HepG2 (cell line): ENCODE data around the gene SND1. TPM values are rescaled to one million over a fixed set of nuclear protein-coding genes. Genes with fewer than 3 reads are reported as not detected.

ENCODE experiments used
- ATAC-seq: fragments of 200-7000 bp; cut with Tn5 transposase; 3 replicates; pipeline ENCODE4 v1.9.1; 2020; ENCODE audit warnings: mild to moderate bottlenecking, moderate library complexity
- BruUV-seq: library from RNA; stranded (reverse); fragments of 400-500 nt; replicated peaks from 2 replicates; lab custom pipeline; 2021; lab: Mats Ljungman, UMichigan
- CTCF ChIA-PET: fragments of 300-600 bp; formaldehyde crosslinking; extraction: SDS; loops from one replicate; lab custom pipeline; 2021; ENCODE audit warnings: low total read pairs, inconsistent platforms, low intra/inter-chr PET ratio; lab: Yijun Ruan, JAX
- POLR2A ChIA-PET: fragments of 350-600 bp; sonication (Branson Sonifier 250); formaldehyde crosslinking; loops from one replicate; lab custom pipeline; 2020; ENCODE audit warnings: antibody characterized with exemption, inconsistent platforms; lab: Yijun Ruan, JAX
- DNase-seq: peaks from one replicate; pipeline ENCODE4 v3.0.0-alpha.2; 2015; ENCODE audit warnings: low spot score
- FAIRE-seq: peaks from 3 replicates; lab custom pipeline; 2011; peaks lifted over from hg19 to GRCh38; lab: Jason Lieb, UNC
- H2AFZ ChIP-seq: one replicate; pipeline ENCODE4 v1.6.1; 2011; ENCODE audit warnings: low read length, inconsistent platforms
- H3K27ac ChIP-seq: fragments of 300-600 bp; 3 replicates; pipeline ENCODE4 v1.8.0; 2011; ENCODE audit warnings: mixed run types, mild to moderate bottlenecking, mixed read lengths, low read length, inconsistent platforms; ENCODE audit not compliant: insufficient read depth; ENCODE audit errors: extremely low read length
- H3K27me3 ChIP-seq, 2 experiments: fragments of 200-600 bp in 1 of 2; 2 replicates in 1 of 2; 3 replicates in 1 of 2; pipeline versions ENCODE4 v1.6.0 to v1.8.0; 2011; ENCODE audit warnings: low read length in 2 of 2, mild to moderate bottlenecking in 2 of 2, moderate library complexity in 2 of 2, inconsistent platforms in 1 of 2; ENCODE audit not compliant: insufficient read depth in 2 of 2, control insufficient read depth in 1 of 2
- H3K36me3 ChIP-seq, 2 experiments: fragments of 200-600 bp in 1 of 2; replicated peaks in 1 of 2; 2 replicates in 1 of 2; 3 replicates in 1 of 2; pipeline versions ENCODE4 v1.5.1 to v1.8.0; 2011; ENCODE audit warnings: low read length in 2 of 2, inconsistent platforms in 1 of 2; ENCODE audit not compliant: insufficient read depth in 2 of 2, control insufficient read depth in 1 of 2
- H3K4me1 ChIP-seq: 2 replicates; pipeline ENCODE4 v1.5.1; 2012; ENCODE audit warnings: low read length, inconsistent platforms; ENCODE audit not compliant: insufficient read depth
- H3K4me2 ChIP-seq: 2 replicates; pipeline ENCODE4 v1.6.0; 2011; ENCODE audit warnings: low read depth, low read length, inconsistent platforms
- H3K4me3 ChIP-seq, 3 experiments: fragments of 200-600 bp in 1 of 3; sonication (generic), shearing (Covaris generic) in 1 of 3; replicated peaks in 1 of 3; 2 replicates each; pipeline ENCODE4 v1.5.1; 2011 to 2016; ENCODE audit warnings: low read length in 3 of 3, inconsistent platforms in 2 of 3, low read depth in 2 of 3, mild to moderate bottlenecking in 2 of 3, control low read depth in 1 of 3, mixed read lengths in 1 of 3; ENCODE audit not compliant: insufficient read depth in 1 of 3
- H3K79me2 ChIP-seq: one replicate; pipeline ENCODE4 v1.6.1; 2011; ENCODE audit warnings: low read length, inconsistent platforms; ENCODE audit not compliant: insufficient read depth
- H3K9ac ChIP-seq: 2 replicates; pipeline ENCODE4 v1.6.0; 2011; ENCODE audit warnings: mild to moderate bottlenecking, low read depth, low read length, inconsistent platforms; ENCODE audit not compliant: insufficient read depth
- H3K9me3 ChIP-seq: 2 replicates; pipeline ENCODE4 v1.5.1; 2012; ENCODE audit warnings: mild to moderate bottlenecking, low read length
- H4K20me1 ChIP-seq: 2 replicates; pipeline ENCODE4 v1.6.0; 2011; ENCODE audit warnings: inconsistent platforms, mild to moderate bottlenecking, low read length, moderate library complexity; ENCODE audit not compliant: insufficient read depth
- ARNT2 ChIP-seq: sonication (generic); formaldehyde crosslinking; IDR thresholded peaks from 2 replicates; pipeline ENCODE4 v1.8.0; 2022; ENCODE audit warnings: mild to moderate bottlenecking, low read depth, missing genetic modification reagents, moderate library complexity
- GABPB1 ChIP-seq: IDR thresholded peaks from 2 replicates; pipeline ENCODE4 v1.6.1; 2016; ENCODE audit warnings: mild to moderate bottlenecking, missing genetic modification reagents, moderate library complexity, missing compliant biosample characterization
- TARDBP ChIP-seq: sonication (generic); formaldehyde crosslinking; IDR thresholded peaks from 2 replicates; pipeline ENCODE4 v1.8.0; 2022; ENCODE audit warnings: mild to moderate bottlenecking, missing genetic modification reagents
- ZMYM2 ChIP-seq: sonication (generic); formaldehyde crosslinking; IDR thresholded peaks from 2 replicates; pipeline ENCODE4 v1.8.0; 2022; ENCODE audit warnings: mild to moderate bottlenecking, missing genetic modification reagents
- ZNF629 ChIP-seq: sonication (generic); formaldehyde crosslinking; conservative IDR thresholded peaks from 2 replicates; pipeline ENCODE4 v1.5.0; 2020; ENCODE audit warnings: missing genetic modification reagents
- ZNF775 ChIP-seq: sonication (generic); formaldehyde crosslinking; IDR thresholded peaks from 2 replicates; pipeline ENCODE4 v1.4.0; 2020; ENCODE audit warnings: missing genetic modification reagents, mild to moderate bottlenecking, moderate library complexity, borderline replicate concordance
- WGBS: methylation state at CpG from one replicate; pipeline ENCODE4 v1.1.6; 2017; ENCODE audit warnings: low lambda C conversion rate; 5-methylcytosine and 5-hydroxymethylcytosine counted together
- in situ Hi-C: cut with HindIII; loops from 2 replicates; pipeline ENCODE4 v1.10.0; 2017; ENCODE audit warnings: low pct_unique_long_range_greater_than_20kb; ENCODE audit not compliant: extremely low pct_ligation_motif_present
- intact Hi-C: fragments of 100-400 bp; cut with micrococcal nuclease; formaldehyde crosslinking; loops from one replicate; pipeline ENCODE4 v1.10.0; 2022; ENCODE audit not compliant: unreplicated experiment
- polyA plus RNA-seq, 8 experiments: library from polyadenylated mRNA; depleted of rRNA in 3 of 8; stranded (reverse) in 7 of 8; unstranded in 1 of 8; fragments of >200 nt; fragmentation: Illumina TruSeq in 4 of 8; extraction: Trizol in 4 of 8; gene quantifications; 2 replicates each; pipeline versions ENCODE4 v1.2.1 to v1.2.3, GENCODE V29; 2011 to 2016; ENCODE audit warnings: low read depth in 4 of 8, missing spikeins in 1 of 8, mixed read lengths in 1 of 8; ENCODE audit not compliant: insufficient read depth in 1 of 8
- total RNA-seq, 5 experiments: library from RNA; depleted of rRNA; stranded (reverse); fragments of >200 nt; fragmentation: Illumina TruSeq; extraction: Trizol; gene quantifications; 2 replicates each; pipeline ENCODE4 v1.2.3, GENCODE V29; 2016; ENCODE audit warnings: low read depth in 1 of 5

SND1 gene
- total and polyA plus RNA-seq, 2 of the 13 experiments (the other 11 are each of a cell fraction or from before 2014, with no cell fraction given), result 110 to 182 TPM

GRCh38 chr7:127638197-127638596 lies 13.8 kb upstream of the SND1 start:
- no peak overlapping the region for H2AFZ ChIP-seq
- FAIRE-seq, result no peak
- no peaks in the 10 kb centered on the region for H3K79me2 ChIP-seq
- peaks cover 16% of the 10 kb centered on the region for H3K4me1 ChIP-seq
- TF ChIP-seq ARNT2 (CRISPR knock-in tag) (no peak), ZNF629 (CRISPR knock-in tag) (peak; percentile 63)
- CTCF ChIA-PET, result no interaction called here
- no peak for ATAC-seq
- H3K4me2 ChIP-seq, result no peak overlapping the region
- DNase-seq, result no peak
- no peaks in the 10 kb centered on the region for H3K9me3 ChIP-seq
- intact Hi-C loops, result no loop called here
- no peak overlapping the region for H3K9ac ChIP-seq
- no peak overlapping the region for H3K27ac ChIP-seq
- in situ Hi-C loops, result no loop called here
- no peak overlapping the region for H3K4me3 ChIP-seq
- H3K36me3 ChIP-seq, result no peaks in the 10 kb centered on the region
- BruUV-seq, result no TSS peak
- H4K20me1 ChIP-seq, result no peaks in the 10 kb centered on the region
- POLR2A ChIA-PET, result no interaction called here
- no peaks in the 10 kb centered on the region; a peak in 1 of 5 replicates for H3K27me3 ChIP-seq

- H3K4me1 ChIP-seq, result peaks cover 15% of the 10 kb centered on the region
- FAIRE-seq (no peak), DNase-seq (no peak), ATAC-seq (no peak)
- no peaks in the 10 kb centered on the region for H3K36me3 ChIP-seq
- no peak overlapping the region for H3K9ac ChIP-seq
- intact Hi-C loops, result no loop called here
- TF ChIP-seq ZMYM2 (CRISPR knock-in tag) (no peak), TARDBP (CRISPR knock-in tag) (no peak), ZNF775 (CRISPR knock-in tag) (no peak), GABPB1 (CRISPR knock-in tag) (no peak)
- H3K79me2 ChIP-seq, result no peaks in the 10 kb centered on the region
- H3K27ac ChIP-seq, result no peak overlapping the region
- no peak overlapping the region for H3K4me3 ChIP-seq
- in situ Hi-C loops, result no loop called here
- BruUV-seq, result no TSS peak
- WGBS, result 24% methylated on average over 2 of the region's 2 CpGs
- no peak overlapping the region for H2AFZ ChIP-seq
- CTCF ChIA-PET, result no interaction called here
- no peaks in the 10 kb centered on the region for H3K27me3 ChIP-seq
- no peaks in the 10 kb centered on the region for H3K9me3 ChIP-seq
- no peak overlapping the region for H3K4me2 ChIP-seq
- POLR2A ChIA-PET, result no interaction called here
- no peaks in the 10 kb centered on the region for H4K20me1 ChIP-seq
Measured at GRCh38 chr7:127644484-127644883, 7.5 kb upstream of the SND1 start.
